Muscle layer of colon (tissue), 2 donors: ENCODE results near the gene ANG.
"Not testable (repeated sequence)": the region's sequence is repeated elsewhere in the genome, so short reads cannot be mapped to it uniquely, and the experiment has no call there.

Source experiments
- H3K27ac ChIP-seq: one replicate; pipeline ENCODE4 v1.7.0; 2013; ENCODE audit warnings: low read depth, mild to moderate bottlenecking, low read length, moderate library complexity
- H3K27me3 ChIP-seq, 2 donors: one replicate each; pipeline ENCODE4 v1.7.0; 2013; ENCODE audit warnings: low read length in 2 of 2, mild to moderate bottlenecking in 2 of 2; ENCODE audit not compliant: insufficient read depth in 2 of 2, control insufficient read depth in 1 of 2
- H3K36me3 ChIP-seq: one replicate; pipeline ENCODE4 v1.7.0; 2013; ENCODE audit warnings: mild to moderate bottlenecking, low read length; ENCODE audit not compliant: insufficient read depth
- H3K4me1 ChIP-seq: one replicate; pipeline ENCODE4 v1.7.0; 2013; ENCODE audit warnings: mild to moderate bottlenecking, low read length; ENCODE audit not compliant: insufficient read depth
- H3K4me3 ChIP-seq, 2 donors: one replicate each; pipeline ENCODE4 v1.7.0; 2013; ENCODE audit warnings: low read length in 2 of 2, low read depth in 1 of 2, mild to moderate bottlenecking in 1 of 2, moderate library complexity in 1 of 2
- H3K9ac ChIP-seq: one replicate; pipeline ENCODE4 v1.7.0; 2013; ENCODE audit warnings: low read length
- H3K9me3 ChIP-seq: one replicate; pipeline ENCODE4 v1.7.0; 2013; ENCODE audit warnings: mild to moderate bottlenecking, low read length
- donor health status: abdominal sarcoma.
- donor health status: Adenocarcinoma of cecum.

Gene ANG

GRCh38 chr14:20688167-20688839 lies at the start of gene ANG:
TSS of gene ANG (plus strand) at chr14:20688764. CDS start at chr14:20693565, 4,801 bp downstream.
- H3K27ac ChIP-seq = no peak within 1 kb of the TSS
- no peak within 1 kb of the TSS for H3K4me3 ChIP-seq

GRCh38 chr14:20641591-20641990 lies 47.0 kb upstream of the ANG start, which contains the start of gene OR6S1:
TSS of gene OR6S1 (minus strand) at chr14:20641691. CDS start at chr14:20641691, 0 bp downstream.
- H3K27ac ChIP-seq = no peak within 1 kb of the TSS
- no peaks in the 10 kb centered on the region for H3K9me3 ChIP-seq
- no peak within 1 kb of the TSS for H3K9ac ChIP-seq
- H3K36me3 ChIP-seq = no peaks in the 10 kb centered on the region
- no peaks in the 10 kb centered on the region for H3K4me1 ChIP-seq
- no peaks in the 10 kb centered on the region for H3K27me3 ChIP-seq
- H3K4me3 ChIP-seq = no peak within 1 kb of the TSS

More at GRCh38 chr14:20688167-20688839, at the start of gene ANG:
- Histone ChIP-seq H3K4me1 (peaks cover 34% of the 10 kb centered on the region), H3K36me3 (peaks cover under 1% of the 10 kb centered on the region), H3K9me3 (no peaks in the 10 kb centered on the region), H3K9ac (no peak within 1 kb of the TSS), H3K27me3 (no peaks in the 10 kb centered on the region)

GRCh38 chr14:20642182-20642581 lies 46.4 kb upstream of the ANG start:
- H3K36me3 ChIP-seq = no peaks in the 10 kb centered on the region
- H3K4me3 ChIP-seq = no peak overlapping the region
- no peaks in the 10 kb centered on the region for H3K4me1 ChIP-seq
- no peaks in the 10 kb centered on the region for H3K27me3 ChIP-seq
- H3K9ac ChIP-seq = no peak overlapping the region
- H3K27ac ChIP-seq = no peak overlapping the region
- no peaks in the 10 kb centered on the region for H3K9me3 ChIP-seq

GRCh38 chr14:20642755-20643154 lies 45.8 kb upstream of the ANG start:
- H3K27me3 ChIP-seq, H3K9me3 ChIP-seq, H3K36me3 ChIP-seq, H3K4me1 ChIP-seq, H3K27ac ChIP-seq, H3K9ac ChIP-seq, H3K4me3 ChIP-seq: not testable (repeated sequence)

GRCh38 chr14:20644520-20644919 lies 44.0 kb upstream of the ANG start:
- no peaks in the 10 kb centered on the region for H3K4me1 ChIP-seq
- no peaks in the 10 kb centered on the region for H3K36me3 ChIP-seq
- no peak overlapping the region for H3K4me3 ChIP-seq
- H3K9ac ChIP-seq = no peak overlapping the region
- H3K27me3 ChIP-seq = no peaks in the 10 kb centered on the region
- no peaks in the 10 kb centered on the region for H3K9me3 ChIP-seq
- no peak overlapping the region for H3K27ac ChIP-seq

GRCh38 chr14:20645481-20645880 lies 43.1 kb upstream of the ANG start:
- Histone ChIP-seq H3K9me3 (no peaks in the 10 kb centered on the region), H3K4me1 (no peaks in the 10 kb centered on the region), H3K9ac (no peak overlapping the region), H3K36me3 (no peaks in the 10 kb centered on the region), H3K4me3 (no peak overlapping the region), H3K27ac (no peak overlapping the region), H3K27me3 (no peaks in the 10 kb centered on the region)

- peaks cover 24 to 56% of the 10 kb centered on the region in 2 donors for H3K27me3 ChIP-seq
- H3K36me3 ChIP-seq = no peaks in the 10 kb centered on the region
- no peak overlapping the region for H3K4me3 ChIP-seq
- H3K9me3 ChIP-seq = no peaks in the 10 kb centered on the region
- H3K4me1 ChIP-seq = peaks cover 6% of the 10 kb centered on the region
- no peak overlapping the region for H3K9ac ChIP-seq
- H3K27ac ChIP-seq = no peak overlapping the region
Observed at GRCh38 chr14:20652996-20653975, 35.3 kb upstream of the ANG start.

- Histone ChIP-seq H3K9me3 (no peaks in the 10 kb centered on the region), H3K4me3 (no peak overlapping the region), H3K4me1 (peaks cover 6% of the 10 kb centered on the region), H3K36me3 (no peaks in the 10 kb centered on the region), H3K27ac (no peak overlapping the region), H3K27me3 (peaks cover 43 to 74% of the 10 kb centered on the region in 2 donors), H3K9ac (no peak overlapping the region)
Observed at GRCh38 chr14:20655851-20656250, 32.7 kb upstream of the ANG start.

GRCh38 chr14:20656274-20656673 lies 32.3 kb upstream of the ANG start:
- no peak overlapping the region for H3K27ac ChIP-seq
- no peaks in the 10 kb centered on the region for H3K9me3 ChIP-seq
- peaks cover 6% of the 10 kb centered on the region for H3K4me1 ChIP-seq
- H3K36me3 ChIP-seq = no peaks in the 10 kb centered on the region
- H3K4me3 ChIP-seq = no peak overlapping the region
- no peak overlapping the region for H3K9ac ChIP-seq
- H3K27me3 ChIP-seq = peaks cover 46 to 76% of the 10 kb centered on the region in 2 donors

- H3K36me3 ChIP-seq = no peaks in the 10 kb centered on the region
- H3K27me3 ChIP-seq = peaks cover 48 to 74% of the 10 kb centered on the region in 2 donors
- no peak overlapping the region for H3K4me3 ChIP-seq
- peaks cover 6% of the 10 kb centered on the region for H3K4me1 ChIP-seq
- no peak overlapping the region for H3K9ac ChIP-seq
- H3K9me3 ChIP-seq = no peaks in the 10 kb centered on the region
- H3K27ac ChIP-seq = no peak overlapping the region
Observed at GRCh38 chr14:20657216-20658211, 31.1 kb upstream of the ANG start.
